ENCODE data around the gene NSD2. TPM values are rescaled to one million over a fixed set of nuclear protein-coding genes. Genes with fewer than 3 reads are reported as not detected.

The NSD2 gene
- total RNA-seq, 1 experiment from 2014 or later, result 128 TPM

DNA sequence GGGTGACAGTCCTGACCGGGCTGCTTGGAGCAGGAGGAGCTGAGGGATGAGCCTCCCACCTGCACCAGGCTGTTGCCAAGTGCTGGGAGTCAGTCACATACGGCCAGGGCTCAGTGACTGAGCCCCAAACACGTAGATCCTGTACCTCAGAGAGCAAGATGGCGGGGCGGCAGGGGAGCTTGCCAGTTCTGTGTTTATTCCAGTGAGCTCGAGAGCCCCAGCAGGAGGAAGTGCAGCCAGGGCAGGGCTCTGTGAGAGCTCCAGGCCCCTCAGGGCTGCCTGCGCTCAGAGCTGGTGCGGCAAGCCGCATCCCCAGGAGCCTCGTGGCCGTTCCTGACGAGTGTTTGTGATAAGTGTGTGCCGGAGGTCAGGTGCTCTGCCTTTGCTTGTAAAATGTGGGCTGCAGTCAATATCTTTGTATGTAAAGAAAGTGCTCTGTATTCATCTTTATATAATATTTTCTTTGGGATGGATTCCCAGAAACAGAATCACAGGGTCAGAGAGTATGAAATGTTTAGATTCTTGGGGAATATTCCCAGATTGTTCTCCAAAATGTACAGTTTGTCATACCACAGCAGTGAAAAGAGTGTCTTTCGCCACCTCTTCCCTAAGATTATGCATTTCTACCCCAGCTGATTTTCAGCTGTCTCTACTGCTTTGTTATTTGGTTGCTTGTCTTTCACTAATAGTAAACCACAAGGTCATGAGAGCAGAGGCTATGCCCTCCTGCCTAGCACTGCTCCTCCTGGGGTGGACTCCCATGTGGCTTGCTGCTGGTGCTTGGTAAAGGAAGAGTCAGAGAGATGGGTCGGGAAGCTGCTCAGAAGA lies 87.3 kb downstream of the NSD2 start (continued):
- TF ChIP-seq, protein P1, sequence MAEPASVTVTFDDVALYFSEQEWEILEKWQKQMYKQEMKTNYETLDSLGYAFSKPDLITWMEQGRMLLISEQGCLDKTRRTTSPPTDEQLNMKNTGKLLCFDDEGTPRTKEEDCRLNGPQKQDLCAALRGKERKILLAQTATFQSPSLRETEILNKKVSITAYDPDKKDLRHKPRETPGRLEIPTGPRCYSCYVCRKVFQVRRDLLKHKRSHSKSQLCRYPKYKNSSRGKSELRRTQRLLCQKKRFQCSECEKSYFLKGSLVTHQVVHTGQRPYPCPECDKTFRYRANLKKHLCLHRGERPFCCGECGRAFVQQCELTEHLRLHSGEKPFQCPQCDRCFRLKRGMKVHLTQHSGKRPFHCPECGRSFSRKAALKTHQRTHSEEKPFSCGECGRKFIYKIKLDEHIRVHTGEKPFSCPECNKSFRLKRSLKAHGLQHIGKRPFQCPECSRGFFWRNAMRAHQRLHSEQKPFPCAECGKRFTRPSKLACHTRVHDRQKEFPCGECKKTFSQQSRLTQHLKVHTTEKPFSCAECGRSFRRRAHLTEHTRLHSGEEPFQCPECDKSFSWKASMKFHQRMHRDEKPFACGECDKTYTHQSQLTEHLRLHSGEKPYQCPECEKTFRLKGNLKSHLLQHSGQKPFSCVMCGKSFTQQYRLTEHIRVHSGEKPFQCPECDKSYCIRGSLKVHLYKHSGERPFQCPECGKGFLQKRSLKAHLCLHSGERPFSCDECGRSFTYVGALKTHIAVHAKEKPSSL (CRISPR knock-in tag; conservative IDR thresholded peaks at IDR 0.05), result no peak
- no peak for TF ChIP-seq IRF2 (CRISPR knock-in tag; IDR thresholded peaks at IDR 0.05; ENCODE audit: borderline replicate concordance, low read depth)
- no peak for TF ChIP-seq CREB1 (CRISPR knock-in tag; IDR thresholded peaks at IDR 0.05)
- TF ChIP-seq, protein P2, sequence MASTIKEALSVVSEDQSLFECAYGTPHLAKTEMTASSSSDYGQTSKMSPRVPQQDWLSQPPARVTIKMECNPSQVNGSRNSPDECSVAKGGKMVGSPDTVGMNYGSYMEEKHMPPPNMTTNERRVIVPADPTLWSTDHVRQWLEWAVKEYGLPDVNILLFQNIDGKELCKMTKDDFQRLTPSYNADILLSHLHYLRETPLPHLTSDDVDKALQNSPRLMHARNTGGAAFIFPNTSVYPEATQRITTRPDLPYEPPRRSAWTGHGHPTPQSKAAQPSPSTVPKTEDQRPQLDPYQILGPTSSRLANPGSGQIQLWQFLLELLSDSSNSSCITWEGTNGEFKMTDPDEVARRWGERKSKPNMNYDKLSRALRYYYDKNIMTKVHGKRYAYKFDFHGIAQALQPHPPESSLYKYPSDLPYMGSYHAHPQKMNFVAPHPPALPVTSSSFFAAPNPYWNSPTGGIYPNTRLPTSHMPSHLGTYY (CRISPR knock-in tag; IDR thresholded peaks at IDR 0.05), result no peak
- TF ChIP-seq, protein P3, sequence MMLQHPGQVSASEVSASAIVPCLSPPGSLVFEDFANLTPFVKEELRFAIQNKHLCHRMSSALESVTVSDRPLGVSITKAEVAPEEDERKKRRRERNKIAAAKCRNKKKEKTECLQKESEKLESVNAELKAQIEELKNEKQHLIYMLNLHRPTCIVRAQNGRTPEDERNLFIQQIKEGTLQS (CRISPR knock-in tag; conservative IDR thresholded peaks at IDR 0.05), result no peak

DNA sequence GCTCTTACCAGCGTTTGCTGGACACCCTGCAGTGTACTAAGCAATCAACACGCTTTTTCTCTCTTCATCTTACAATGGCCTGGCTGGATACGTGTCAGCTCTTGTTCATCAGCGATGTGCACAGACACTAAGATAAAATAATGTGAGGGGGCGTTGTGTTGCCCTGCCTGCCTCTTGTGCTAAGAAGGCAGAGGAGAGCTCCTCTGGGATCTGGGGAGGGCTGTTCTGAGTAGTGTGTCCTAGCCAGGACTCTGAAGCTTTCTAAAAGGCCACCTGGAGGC lies 87.9 kb downstream of the NSD2 start:
- no peak; the same call in 1 of the 2 replicates for ATAC-seq
- Mint-ChIP-seq H3K36me3 (peaks cover 68% of the 10 kb centered on the region), H3K4me3 (no peak overlapping the region), H3K27me3 (ENCODE audit: low read depth) (no peaks in the 10 kb centered on the region), H3K4me1 (peaks cover 2% of the 10 kb centered on the region), H3K27ac (no peak overlapping the region), H3K9me3 (no peaks in the 10 kb centered on the region)
- TF ChIP-seq, protein P4, sequence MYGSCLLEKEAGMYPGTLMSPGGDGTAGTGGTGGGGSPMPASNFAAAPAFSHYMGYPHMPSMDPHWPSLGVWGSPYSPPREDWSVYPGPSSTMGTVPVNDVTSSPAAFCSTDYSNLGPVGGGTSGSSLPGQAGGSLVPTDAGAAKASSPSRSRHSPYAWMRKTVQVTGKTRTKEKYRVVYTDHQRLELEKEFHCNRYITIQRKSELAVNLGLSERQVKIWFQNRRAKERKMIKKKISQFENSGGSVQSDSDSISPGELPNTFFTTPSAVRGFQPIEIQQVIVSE (CRISPR knock-in tag; IDR thresholded peaks at IDR 0.05; ENCODE audit: borderline replicate concordance), result no peak
- no peak for TF ChIP-seq SMAD3 (CRISPR knock-in tag; IDR thresholded peaks at IDR 0.05; ENCODE audit: borderline replicate concordance)
- no peak for TF ChIP-seq ETV6 (CRISPR knock-in tag; IDR thresholded peaks at IDR 0.05)
- TF ChIP-seq, protein P5, sequence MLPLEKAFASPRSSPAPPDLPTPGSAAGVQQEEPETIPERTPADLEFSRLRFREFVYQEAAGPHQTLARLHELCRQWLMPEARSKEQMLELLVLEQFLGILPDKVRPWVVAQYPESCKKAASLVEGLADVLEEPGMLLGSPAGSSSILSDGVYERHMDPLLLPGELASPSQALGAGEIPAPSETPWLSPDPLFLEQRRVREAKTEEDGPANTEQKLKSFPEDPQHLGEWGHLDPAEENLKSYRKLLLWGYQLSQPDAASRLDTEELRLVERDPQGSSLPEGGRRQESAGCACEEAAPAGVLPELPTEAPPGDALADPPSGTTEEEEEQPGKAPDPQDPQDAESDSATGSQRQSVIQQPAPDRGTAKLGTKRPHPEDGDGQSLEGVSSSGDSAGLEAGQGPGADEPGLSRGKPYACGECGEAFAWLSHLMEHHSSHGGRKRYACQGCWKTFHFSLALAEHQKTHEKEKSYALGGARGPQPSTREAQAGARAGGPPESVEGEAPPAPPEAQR (CRISPR knock-in tag; IDR thresholded peaks at IDR 0.05), result no peak
- TF ChIP-seq CREM (CRISPR knock-in tag; IDR thresholded peaks at IDR 0.05), result no peak
- no peak for TF ChIP-seq ELF4 (CRISPR knock-in tag; IDR thresholded peaks at IDR 0.05; ENCODE audit: low read depth)
- no peak for TF ChIP-seq ZNF232 (CRISPR knock-in tag; IDR thresholded peaks at IDR 0.05)
- no peak for TF ChIP-seq NR1H2 (CRISPR knock-in tag; IDR thresholded peaks at IDR 0.05)
- no peak for DNase-seq (ENCODE audit: low spot score)
- ChIA-PET POLR2A (interaction anchor here (0.7 kb wide), 1 partner anchor 359 kb away, joined by 3 read pairs; no protein-coding TSS in a partner anchor), CTCF (no interaction called here)

DNA sequence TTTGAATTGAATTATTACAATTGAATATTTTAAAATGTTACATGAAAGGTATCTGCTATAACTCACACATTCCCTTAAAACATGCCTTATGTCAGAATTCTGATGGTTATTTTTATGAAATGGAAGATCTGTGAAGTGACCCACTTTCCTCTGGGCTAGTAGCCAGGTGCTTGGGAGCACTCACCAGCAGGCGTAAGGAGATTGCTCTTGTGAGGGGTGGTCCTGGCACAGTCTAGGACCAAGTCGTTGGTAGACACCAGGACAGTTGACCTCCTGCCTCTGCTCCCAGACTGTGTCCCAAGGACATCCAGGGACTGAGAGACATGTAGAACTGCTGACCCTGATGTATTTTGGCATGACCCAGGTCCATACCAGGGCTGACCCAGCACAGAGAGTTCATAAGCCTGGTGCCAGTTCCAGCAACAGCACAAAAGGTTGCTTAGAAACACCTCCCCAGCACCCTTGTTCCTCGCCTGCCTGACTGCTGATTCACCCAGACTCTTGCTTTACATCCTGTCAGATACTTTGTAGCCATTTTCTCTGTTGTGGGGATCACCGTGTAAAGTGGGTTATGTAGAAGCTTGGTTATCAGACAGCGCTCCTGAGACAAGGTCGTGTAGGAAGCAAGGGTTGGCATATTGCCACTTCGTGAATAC lies 89.1 kb downstream of the NSD2 start:
- H3K27me3 Mint-ChIP-seq (ENCODE audit: low read depth), result no peaks in the 10 kb centered on the region
- H3K4me3 Mint-ChIP-seq, result no peak overlapping the region
- H3K4me1 Mint-ChIP-seq, result peaks cover 4% of the 10 kb centered on the region
- ATAC-seq (no peak), DNase-seq (ENCODE audit: low spot score) (no peak)
- peaks cover 65% of the 10 kb centered on the region for H3K36me3 Mint-ChIP-seq
- H3K27ac Mint-ChIP-seq, result no peak overlapping the region
- ChIA-PET POLR2A (no interaction called here), CTCF (no interaction called here)
- no peaks in the 10 kb centered on the region for H3K9me3 Mint-ChIP-seq
- TF ChIP-seq, protein P6, sequence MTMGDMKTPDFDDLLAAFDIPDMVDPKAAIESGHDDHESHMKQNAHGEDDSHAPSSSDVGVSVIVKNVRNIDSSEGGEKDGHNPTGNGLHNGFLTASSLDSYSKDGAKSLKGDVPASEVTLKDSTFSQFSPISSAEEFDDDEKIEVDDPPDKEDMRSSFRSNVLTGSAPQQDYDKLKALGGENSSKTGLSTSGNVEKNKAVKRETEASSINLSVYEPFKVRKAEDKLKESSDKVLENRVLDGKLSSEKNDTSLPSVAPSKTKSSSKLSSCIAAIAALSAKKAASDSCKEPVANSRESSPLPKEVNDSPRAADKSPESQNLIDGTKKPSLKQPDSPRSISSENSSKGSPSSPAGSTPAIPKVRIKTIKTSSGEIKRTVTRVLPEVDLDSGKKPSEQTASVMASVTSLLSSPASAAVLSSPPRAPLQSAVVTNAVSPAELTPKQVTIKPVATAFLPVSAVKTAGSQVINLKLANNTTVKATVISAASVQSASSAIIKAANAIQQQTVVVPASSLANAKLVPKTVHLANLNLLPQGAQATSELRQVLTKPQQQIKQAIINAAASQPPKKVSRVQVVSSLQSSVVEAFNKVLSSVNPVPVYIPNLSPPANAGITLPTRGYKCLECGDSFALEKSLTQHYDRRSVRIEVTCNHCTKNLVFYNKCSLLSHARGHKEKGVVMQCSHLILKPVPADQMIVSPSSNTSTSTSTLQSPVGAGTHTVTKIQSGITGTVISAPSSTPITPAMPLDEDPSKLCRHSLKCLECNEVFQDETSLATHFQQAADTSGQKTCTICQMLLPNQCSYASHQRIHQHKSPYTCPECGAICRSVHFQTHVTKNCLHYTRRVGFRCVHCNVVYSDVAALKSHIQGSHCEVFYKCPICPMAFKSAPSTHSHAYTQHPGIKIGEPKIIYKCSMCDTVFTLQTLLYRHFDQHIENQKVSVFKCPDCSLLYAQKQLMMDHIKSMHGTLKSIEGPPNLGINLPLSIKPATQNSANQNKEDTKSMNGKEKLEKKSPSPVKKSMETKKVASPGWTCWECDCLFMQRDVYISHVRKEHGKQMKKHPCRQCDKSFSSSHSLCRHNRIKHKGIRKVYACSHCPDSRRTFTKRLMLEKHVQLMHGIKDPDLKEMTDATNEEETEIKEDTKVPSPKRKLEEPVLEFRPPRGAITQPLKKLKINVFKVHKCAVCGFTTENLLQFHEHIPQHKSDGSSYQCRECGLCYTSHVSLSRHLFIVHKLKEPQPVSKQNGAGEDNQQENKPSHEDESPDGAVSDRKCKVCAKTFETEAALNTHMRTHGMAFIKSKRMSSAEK (CRISPR knock-in tag; IDR thresholded peaks at IDR 0.05; ENCODE audit: borderline replicate concordance), result no peak
- TF ChIP-seq OVOL2 (CRISPR knock-in tag; IDR thresholded peaks at IDR 0.05; ENCODE audit: borderline replicate concordance), result no peak
- TF ChIP-seq, protein P7, sequence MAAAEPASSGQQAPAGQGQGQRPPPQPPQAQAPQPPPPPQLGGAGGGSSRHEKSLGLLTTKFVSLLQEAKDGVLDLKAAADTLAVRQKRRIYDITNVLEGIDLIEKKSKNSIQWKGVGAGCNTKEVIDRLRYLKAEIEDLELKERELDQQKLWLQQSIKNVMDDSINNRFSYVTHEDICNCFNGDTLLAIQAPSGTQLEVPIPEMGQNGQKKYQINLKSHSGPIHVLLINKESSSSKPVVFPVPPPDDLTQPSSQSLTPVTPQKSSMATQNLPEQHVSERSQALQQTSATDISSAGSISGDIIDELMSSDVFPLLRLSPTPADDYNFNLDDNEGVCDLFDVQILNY (CRISPR knock-in tag; IDR thresholded peaks at IDR 0.05), result no peak
- TF ChIP-seq, protein P8, sequence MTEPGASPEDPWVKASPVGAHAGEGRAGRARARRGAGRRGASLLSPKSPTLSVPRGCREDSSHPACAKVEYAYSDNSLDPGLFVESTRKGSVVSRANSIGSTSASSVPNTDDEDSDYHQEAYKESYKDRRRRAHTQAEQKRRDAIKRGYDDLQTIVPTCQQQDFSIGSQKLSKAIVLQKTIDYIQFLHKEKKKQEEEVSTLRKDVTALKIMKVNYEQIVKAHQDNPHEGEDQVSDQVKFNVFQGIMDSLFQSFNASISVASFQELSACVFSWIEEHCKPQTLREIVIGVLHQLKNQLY (CRISPR knock-in tag; IDR thresholded peaks at IDR 0.05), result no peak

Data from WTC11 (cell line).